GM18907 (cell line): Measurements from ENCODE around the gene SH2D1B.

ENCODE experiments used
- ATAC-seq: cut with Tn5 transposase; IDR thresholded peaks from one replicate; pipeline ENCODE4 v1.9.1; 2021; ENCODE audit warnings: mild to moderate bottlenecking, moderate library complexity; ENCODE audit not compliant: unreplicated experiment

The SH2D1B gene

DNA sequence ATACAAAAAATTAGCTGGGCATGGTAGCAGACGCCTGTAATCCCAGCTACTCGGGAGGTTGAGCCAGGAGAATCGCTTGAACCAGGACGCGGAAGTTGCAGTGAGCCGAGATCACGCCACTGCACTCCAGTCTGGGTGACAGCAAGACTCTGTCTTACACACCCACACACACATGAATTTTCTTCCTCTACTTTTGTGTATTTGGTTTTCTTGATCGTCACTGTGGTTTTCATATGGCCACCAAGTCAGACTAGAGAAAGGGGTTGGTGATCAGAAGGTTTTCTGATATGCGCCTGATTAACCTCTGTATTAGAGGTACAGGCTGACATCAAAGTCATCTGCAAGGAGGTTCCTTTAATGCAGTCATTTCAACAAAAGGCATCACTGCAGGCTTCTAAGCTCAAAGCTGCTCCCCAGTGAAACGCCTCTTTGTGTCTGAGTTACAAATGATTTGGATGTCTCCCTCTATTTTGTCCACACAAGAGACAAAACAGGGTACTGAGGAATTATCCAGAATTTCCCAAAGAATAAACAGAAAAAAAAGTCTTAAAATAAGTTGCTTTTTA is 11.1 kb downstream of the SH2D1B start:
- no peak for ATAC-seq

- ATAC-seq, result no peak
Observed at GRCh38 chr1:162398999-162399580, 12.8 kb downstream of the SH2D1B start.

DNA sequence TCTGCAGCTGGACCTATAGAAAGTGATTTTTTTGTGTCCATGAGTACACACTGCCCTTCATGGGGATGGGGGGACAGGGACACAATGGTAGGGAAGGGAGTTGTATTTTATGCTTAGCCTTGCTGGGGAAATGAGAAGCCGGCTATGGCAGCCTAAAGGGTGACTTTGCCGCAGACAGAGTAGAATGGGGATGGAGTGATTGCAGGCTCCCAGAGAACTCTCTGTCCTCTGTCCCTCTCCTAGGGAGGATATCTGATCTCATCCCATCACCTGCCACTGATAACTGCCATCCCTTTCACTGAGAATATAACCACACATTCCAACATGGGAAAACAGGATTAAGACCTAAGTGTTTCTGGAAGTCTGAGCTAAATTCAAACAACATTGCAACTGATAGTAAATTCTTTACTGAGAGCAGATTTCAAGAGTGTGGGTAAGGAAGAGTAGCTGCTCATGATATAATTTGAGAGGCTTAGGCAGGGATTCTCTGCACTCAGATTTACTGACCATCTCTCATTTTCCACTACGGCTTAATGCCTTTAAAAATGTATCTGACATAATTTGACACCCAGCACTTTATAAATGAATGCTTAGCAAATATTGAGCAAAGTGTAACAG is 13.9 kb downstream of the SH2D1B start:
- ATAC-seq, result no peak

DNA sequence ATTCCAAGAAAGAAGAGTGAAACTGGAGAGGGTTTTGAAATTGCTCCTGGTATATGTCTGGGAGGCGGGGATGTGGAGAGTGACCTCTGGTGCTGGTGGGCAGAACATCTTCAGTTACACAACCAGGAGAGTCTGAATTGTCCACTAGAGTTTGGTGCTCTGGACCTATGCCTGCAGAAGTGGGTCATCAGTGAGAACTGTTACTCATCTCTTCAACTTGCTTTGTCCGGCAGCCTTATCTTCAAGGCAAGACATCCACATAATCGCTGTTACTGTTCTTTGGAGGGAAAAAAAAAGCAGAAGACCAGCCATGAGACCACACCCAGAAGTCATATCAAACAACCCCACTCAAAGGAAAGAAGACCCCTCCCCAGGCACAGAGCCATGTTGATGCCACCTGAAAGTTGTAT is 14.9 kb downstream of the SH2D1B start:
- no peak for ATAC-seq

DNA sequence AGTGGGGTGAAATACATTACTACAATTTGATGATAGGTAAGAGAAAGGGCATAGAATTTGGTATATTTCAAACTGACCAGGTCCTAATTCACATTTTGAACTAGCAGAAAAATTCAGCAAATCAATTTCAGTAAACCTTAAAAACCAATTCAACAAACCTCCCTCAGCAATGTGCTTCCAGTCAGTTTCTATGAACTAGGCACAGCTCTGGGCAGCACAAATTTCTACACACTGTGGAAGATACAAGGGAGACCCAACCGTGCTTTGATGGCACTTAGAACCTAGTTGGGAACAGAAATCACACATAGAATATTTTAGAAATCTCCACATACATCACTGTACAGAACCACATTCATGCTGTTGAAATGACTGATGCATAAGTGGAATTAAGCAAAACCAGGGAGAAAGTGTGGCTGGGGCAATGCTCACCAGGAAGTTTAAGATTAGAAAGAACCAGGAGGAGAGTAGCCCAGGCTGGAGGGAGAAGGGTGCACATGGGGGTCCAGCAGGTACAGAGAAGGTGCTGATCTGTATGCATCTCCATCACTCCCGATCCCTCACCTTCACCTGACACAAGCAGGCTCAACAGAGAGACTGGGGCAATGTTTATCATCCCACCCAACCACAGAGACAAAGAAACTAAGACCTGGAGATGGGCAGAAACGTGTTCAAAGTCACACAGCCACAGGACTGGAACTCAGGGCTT is 15.6 kb downstream of the SH2D1B start:
- ATAC-seq, result no peak

DNA sequence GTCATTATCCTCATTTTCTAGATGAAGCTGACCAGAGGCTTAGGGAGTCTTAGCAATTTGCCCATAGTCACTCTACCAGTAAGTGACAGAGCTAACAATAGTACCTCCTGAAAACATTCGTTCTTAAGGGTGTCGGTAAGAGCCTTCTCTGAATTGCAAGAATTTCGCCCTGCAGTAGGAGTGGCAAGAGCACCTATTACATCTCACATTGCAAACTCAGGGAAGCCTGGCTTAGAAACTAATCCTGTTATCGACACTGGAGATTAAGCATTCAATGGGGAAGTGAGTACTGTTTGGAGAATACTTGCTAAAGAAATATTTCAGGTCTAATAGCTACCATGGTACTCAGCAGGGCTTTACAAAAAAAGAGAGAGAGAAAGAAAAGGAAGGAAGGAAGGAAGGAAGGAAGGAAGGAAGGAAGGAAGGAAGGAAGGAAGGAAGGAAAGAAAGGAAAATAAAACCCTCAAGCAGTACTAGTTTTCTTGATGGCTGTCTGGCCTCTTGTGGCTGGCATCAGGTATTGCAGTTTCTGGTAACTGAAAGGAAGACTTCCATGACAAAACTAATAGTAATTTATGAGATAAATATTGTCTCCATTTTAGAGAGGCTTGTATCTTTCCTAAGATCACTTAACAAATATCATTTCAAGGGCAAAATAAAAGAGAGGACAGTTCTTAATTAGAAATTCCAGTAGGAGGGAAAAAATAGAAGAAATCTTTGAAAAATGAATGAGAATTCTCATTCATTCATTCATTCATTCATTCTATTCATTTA is 20.0 kb downstream of the SH2D1B start:
- ATAC-seq, result no peak

DNA sequence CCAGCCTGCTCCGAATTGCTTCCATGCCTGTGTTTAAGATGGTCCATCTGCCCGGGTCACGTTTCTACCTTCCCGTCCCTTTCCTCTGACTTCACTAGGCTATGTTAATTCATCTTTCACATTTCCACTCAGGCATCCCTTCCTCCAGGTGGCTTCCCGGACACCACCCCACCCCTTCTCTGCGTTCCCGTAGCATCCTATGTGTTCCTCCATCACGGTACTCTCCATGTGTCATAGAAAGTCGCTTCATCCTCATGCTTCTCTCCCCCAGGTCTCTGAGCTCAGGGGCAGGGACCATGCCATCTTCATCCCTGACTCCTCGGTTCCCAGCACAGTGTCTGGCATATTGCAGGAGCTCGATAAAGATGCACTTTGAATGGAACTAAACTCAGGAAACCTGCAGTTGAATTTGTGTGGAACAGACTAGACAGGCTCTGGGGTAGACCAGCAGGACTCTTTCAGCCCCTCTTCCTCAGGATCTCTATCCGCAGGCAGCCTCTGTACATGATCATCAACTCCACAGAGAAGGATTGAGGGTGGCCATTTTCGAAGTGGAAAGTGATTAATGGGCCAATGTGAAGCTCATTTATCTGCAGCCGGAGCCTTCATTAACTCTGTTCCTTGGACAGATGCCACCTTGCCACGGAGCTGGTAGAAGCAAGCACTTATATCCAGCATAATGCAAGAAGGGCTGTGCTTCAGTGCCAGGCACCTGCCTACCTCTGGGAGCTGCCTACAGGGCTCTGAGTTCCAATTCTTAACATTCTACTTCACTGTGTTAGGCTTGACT is 21.3 kb downstream of the SH2D1B start:
- no peak for ATAC-seq

DNA sequence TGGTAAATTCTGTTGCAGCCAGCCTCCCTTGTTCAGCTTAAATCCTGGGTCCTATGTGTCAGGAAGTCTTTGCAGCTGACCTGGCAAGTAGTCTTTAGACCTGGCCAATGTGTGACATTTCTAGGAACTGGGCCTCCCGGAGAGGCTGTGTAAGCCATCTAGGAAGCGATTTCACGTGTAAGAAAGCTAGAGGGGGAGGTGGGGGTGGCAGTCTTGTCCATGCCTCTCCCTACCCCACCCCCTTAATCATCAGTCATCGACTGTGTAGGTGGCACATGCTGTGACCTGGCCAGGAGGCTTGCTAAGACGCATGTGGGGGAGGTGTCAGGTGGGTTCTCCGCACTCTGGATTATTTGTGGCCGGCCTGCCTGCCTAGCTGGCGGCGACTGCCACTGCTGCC is 22.0 kb downstream of the SH2D1B start:
- no peak for ATAC-seq

DNA sequence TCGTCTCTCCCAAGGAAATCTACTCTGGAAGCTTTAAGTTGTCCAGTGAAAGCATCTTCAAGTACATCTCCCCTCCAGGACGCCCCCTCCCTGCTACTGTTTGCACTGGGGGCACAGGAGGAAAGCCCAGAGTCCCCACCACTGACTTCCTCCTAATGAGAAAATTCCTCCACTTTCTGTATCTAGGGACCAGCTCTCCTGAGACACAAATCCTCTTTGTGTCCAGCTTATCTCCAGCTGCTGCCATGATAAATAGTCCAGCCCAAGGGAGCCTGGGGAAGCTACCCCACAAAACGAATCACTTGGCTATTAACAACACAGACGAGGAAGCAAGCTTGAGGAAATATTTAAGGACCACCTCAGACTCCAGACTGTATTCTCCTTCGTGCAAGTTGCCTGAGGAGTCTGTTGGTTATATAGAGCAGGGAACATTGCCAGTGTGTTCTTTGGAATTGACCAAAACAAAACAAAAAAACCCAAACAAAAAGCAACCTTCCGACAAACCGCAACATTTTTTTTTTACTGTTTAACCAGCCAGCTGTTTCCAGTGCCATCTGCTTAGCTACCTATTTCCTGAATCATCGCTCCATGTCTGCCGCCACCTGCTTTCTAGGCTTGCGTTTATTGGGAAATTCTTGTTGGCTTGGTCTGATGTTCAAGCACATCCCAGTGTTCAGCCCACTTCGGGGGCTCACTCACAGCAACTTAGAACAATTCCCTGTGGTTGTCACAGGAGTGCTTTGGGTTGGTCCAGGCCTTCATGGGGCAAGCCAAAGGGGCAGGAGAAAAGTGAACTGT is 22.7 kb downstream of the SH2D1B start:
- peak; percentile 63 for ATAC-seq

DNA sequence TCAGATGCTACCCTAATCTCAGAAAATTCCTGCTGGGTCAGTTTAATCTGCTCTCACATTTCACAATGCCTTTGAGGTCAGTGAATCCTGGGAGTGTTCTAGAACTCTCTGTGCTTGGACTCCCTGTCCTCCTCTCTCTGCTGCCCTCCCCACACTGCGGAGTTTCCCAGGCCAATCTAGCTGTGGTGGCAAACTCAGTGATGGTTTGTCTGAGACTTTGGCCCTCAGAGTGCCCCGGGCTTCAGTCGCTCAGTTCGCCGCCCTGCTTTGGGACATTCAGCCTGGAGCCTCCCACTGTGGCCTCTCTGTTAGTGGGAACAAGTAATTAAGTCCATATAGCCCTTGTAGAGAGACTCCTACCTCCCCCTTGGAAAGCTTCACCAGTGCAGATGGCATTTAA is 23.3 kb downstream of the SH2D1B start:
- no peak for ATAC-seq

- ATAC-seq, result no peak
Observed at GRCh38 chr1:162388083-162388594, 23.8 kb downstream of the SH2D1B start.

DNA sequence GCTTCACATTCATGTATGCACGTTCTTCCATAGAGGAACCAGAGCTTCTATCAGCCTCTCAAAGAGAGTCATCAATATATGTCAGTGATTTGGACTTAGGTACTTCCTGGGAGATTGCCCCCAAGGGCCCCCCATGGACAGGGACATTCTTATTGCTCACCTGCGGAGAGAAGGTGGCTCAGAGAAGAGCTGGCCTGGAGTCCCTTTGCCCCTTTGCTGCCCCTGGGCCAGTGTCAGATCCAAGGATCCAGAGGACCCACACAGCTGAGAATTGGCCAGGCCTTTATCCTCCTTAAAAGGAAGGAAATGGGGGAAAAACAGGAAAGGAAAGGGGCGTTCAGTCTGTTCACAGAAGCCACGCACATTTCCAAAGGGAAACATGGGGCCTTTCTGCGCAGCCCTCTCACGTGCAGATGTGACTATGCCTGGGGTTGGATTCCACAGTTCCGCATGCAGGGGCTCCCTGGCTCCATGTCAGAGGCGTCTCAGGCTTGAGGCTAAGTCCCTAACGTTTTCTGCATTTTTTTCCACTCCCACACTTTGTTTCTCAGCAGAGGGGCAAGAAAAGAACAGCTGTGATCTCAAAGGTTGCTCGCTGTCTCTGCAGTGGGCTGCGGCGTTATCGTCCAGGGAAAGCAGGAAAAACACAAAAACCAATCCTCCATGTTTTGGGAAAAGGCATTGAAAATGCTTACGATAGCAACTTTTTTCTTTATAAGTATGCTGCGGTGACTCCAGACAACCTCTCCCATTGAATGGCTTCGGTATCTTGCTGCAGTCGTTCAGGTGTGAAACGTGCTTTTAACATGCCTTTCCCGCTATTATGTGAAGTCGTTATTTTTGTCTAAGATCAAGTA is 24.5 kb downstream of the SH2D1B start:
- no peak for ATAC-seq

GRCh38 chr1:162386292-162387225 is 25.4 kb downstream of the SH2D1B start:
- ATAC-seq, result no peak

- no peak for ATAC-seq
Observed at GRCh38 chr1:162385702-162386101, 26.2 kb downstream of the SH2D1B start.

DNA sequence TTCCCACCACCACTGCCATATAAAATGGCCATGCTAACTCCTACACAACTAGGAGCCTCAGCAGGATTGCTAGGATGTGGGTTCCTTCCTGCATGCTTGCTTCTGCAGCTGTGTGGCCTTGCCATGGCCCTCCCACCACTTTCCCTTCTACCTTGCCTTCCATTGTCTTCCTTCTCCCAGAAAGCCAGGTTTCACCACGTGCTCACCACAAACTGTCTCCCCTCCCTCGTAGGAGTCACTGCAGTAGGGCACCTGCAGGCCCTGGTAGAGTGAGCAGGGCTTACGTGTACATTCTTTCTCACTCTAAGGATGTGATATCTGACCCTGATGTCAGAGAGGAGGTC is 26.7 kb downstream of the SH2D1B start:
- ATAC-seq, result no peak

DNA sequence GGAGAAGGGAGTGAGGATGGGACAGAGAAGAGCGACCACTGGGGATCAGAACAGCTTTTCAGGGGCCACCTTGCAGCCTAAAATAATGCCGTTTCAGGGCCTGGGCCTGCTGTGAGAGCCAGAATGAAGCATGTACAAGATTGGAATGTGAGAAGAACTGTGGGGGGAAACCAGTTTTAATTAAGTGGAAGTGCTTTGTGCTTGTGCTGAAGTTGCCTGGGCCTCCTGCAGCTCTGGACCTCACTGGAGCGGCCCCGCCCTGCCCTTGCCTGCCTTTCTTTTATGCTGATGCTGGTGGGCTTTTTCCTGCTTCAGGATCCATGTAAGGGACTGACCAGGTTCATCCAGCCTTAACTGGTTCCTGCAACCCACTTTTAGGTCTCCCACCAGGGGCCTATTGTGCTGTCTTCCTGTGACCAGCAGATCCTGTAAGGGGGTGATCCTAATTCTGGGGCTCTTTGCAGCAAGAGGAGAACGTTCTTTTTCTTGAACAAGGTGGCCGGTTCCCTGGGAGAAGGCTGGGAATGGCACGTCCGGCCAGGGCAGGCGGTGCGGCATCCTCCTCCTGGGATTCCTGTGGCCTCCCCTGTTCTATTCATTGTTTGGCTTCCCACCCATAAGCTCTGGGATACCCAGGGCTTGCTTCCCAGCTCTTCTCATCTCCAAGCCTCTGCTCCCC is 27.2 kb downstream of the SH2D1B start:
- ATAC-seq, result no peak

- ATAC-seq, result no peak
Observed at GRCh38 chr1:162384116-162384515, 27.8 kb downstream of the SH2D1B start.
